A673 (cell line): ENCODE data around the gene KCNS3.

Experiments used
- CTCF ChIP-seq: fragments of 300-800, 200-600 bp; sonication (generic); conservative IDR thresholded peaks from 2 replicates; pipeline ENCODE4 v1.5.1; 2017; ENCODE audit warnings: low read depth, mild to moderate bottlenecking, antibody characterized with exemption, low read length, moderate library complexity, mixed read lengths
- EZH2 ChIP-seq: fragments of 200-600 bp; sonication (generic); IDR thresholded peaks from 2 replicates; pipeline ENCODE4 v1.6.1; 2017; ENCODE audit warnings: borderline replicate concordance, low read depth, mild to moderate bottlenecking, mixed read lengths, antibody characterized with exemption, low read length; ENCODE audit not compliant: poor library complexity, severe bottlenecking

GRCh38 chr2:17830053-17831034 is 48.1 kb upstream of the KCNS3 start:
- TF ChIP-seq CTCF (peak; percentile 99), EZH2 (no peak)
